Cardiac muscle cell (in vitro differentiated cells and primary cell): ENCODE data around the gene ZPR1. TPM values are rescaled to one million over a fixed set of nuclear protein-coding genes. Genes with fewer than 3 reads are reported as not detected.
A peak's percentile ranks its signal among the peaks of the same experiment; 100 is the strongest.
"Not testable (repeated sequence)": the region's sequence is repeated elsewhere in the genome, so short reads cannot be mapped to it uniquely, and the experiment has no call there.

Source experiments
- DNase-seq, 2 donors: peaks; one replicate each; pipeline versions ENCODE4 v3.0.0 to v3.0.0-alpha.2; 2010 to 2017; ENCODE audit warnings: low read depth in 1 of 2, low spot score in 1 of 2
- H3K27ac ChIP-seq: fragments of 200-600 bp; sonication (generic); 2 replicates; pipeline ENCODE4 v1.5.1; 2016
- H3K27me3 ChIP-seq: fragments of 200-600 bp; sonication (generic); 2 replicates; pipeline ENCODE4 v1.6.0; 2016; ENCODE audit warnings: control low read depth
- H3K36me3 ChIP-seq: fragments of 200-600 bp; sonication (generic); 2 replicates; pipeline ENCODE4 v1.5.1; 2016; ENCODE audit warnings: control low read depth
- H3K4me1 ChIP-seq: fragments of 200-600 bp; sonication (generic); 2 replicates; pipeline ENCODE4 v1.8.1; 2017; ENCODE audit warnings: low read depth, mild to moderate bottlenecking, mixed run types
- H3K4me3 ChIP-seq: fragments of 200-600 bp; sonication (generic); 2 replicates; pipeline ENCODE4 v1.5.1; 2016; ENCODE audit warnings: mild to moderate bottlenecking
- H3K9me3 ChIP-seq: fragments of 200-600 bp; sonication (generic); 2 replicates; pipeline ENCODE4 v1.5.1; 2017; ENCODE audit warnings: low read depth, mild to moderate bottlenecking, control low read depth
- polyA plus RNA-seq: library from polyadenylated mRNA; unstranded; fragments of >200 nt; fragmentation: Nextera tagmentation; extraction: Ambion mirVana; gene quantifications from 2 replicates; pipeline ENCODE4 v1.2.1, GENCODE V29; 2016
- total RNA-seq: library from RNA; depleted of rRNA; stranded (reverse); fragments of >200 nt; gene quantifications from 2 replicates; pipeline ENCODE4 v1.2.3, GENCODE V29; 2016
- TF ChIP-seq, protein P1 (sequence below): IDR thresholded peaks from 2 replicates; pipeline ENCODE4 v1.5.1; 2012; ENCODE audit warnings: low read depth, mild to moderate bottlenecking, low read length

Gene ZPR1
- total and polyA plus RNA-seq, 2 experiments from 2014 or later, result 21.4 to 43.9 TPM

GRCh38 chr11:116772443-116773202 is 15.2 kb downstream of the ZPR1 start, which contains the start of gene BUD13:
Gene BUD13, minus strand, starts transcription at chr11:116772987. Its CDS starts 23 bp downstream, at chr11:116772964.
- Histone ChIP-seq H3K36me3 (peaks cover 17% of the 10 kb centered on the region), H3K27ac (peak within 1 kb of the TSS; percentile 94), H3K4me3 (peak within 1 kb of the TSS; percentile 70), H3K9me3 (no peaks in the 10 kb centered on the region), H3K27me3 (no peaks in the 10 kb centered on the region), H3K4me1 (peaks cover 19% of the 10 kb centered on the region)
- TF ChIP-seq, protein P1, sequence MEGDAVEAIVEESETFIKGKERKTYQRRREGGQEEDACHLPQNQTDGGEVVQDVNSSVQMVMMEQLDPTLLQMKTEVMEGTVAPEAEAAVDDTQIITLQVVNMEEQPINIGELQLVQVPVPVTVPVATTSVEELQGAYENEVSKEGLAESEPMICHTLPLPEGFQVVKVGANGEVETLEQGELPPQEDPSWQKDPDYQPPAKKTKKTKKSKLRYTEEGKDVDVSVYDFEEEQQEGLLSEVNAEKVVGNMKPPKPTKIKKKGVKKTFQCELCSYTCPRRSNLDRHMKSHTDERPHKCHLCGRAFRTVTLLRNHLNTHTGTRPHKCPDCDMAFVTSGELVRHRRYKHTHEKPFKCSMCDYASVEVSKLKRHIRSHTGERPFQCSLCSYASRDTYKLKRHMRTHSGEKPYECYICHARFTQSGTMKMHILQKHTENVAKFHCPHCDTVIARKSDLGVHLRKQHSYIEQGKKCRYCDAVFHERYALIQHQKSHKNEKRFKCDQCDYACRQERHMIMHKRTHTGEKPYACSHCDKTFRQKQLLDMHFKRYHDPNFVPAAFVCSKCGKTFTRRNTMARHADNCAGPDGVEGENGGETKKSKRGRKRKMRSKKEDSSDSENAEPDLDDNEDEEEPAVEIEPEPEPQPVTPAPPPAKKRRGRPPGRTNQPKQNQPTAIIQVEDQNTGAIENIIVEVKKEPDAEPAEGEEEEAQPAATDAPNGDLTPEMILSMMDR, result no peak
- peak; percentile 87 to 92 for DNase-seq

GRCh38 chr11:116771935-116772334 is 15.9 kb downstream of the ZPR1 start:
- TF ChIP-seq, protein P1, result no peak
- H3K4me1 ChIP-seq, result peaks cover 19% of the 10 kb centered on the region
- no peaks in the 10 kb centered on the region for H3K9me3 ChIP-seq
- peaks cover 17% of the 10 kb centered on the region for H3K36me3 ChIP-seq
- peak overlapping the region; percentile 70 for H3K4me3 ChIP-seq
- no peaks in the 10 kb centered on the region for H3K27me3 ChIP-seq
- H3K27ac ChIP-seq, result peak overlapping the region; percentile 94
- no peak for DNase-seq

- DNase-seq, result no peak
- H3K4me1 ChIP-seq, result no peaks in the 10 kb centered on the region
- TF ChIP-seq, protein P1, result no peak
- no peak overlapping the region for H3K4me3 ChIP-seq
- H3K27me3 ChIP-seq, result no peaks in the 10 kb centered on the region
- H3K36me3 ChIP-seq, result peaks cover 61% of the 10 kb centered on the region
- no peak overlapping the region for H3K27ac ChIP-seq
- no peaks in the 10 kb centered on the region for H3K9me3 ChIP-seq
These were observed 25.7 kb downstream of the ZPR1 start for GRCh38 chr11:116762132-116762531.

- peaks cover 58% of the 10 kb centered on the region for H3K36me3 ChIP-seq
- H3K4me3 ChIP-seq, H3K27ac ChIP-seq, H3K9me3 ChIP-seq, H3K27me3 ChIP-seq, DNase-seq, H3K4me1 ChIP-seq: not testable (repeated sequence)
These were observed 31.8 kb downstream of the ZPR1 start for GRCh38 chr11:116756044-116756443.

- H3K27me3 ChIP-seq, result no peaks in the 10 kb centered on the region
- no peak for DNase-seq
- TF ChIP-seq, protein P1, result no peak
- peaks cover 40% of the 10 kb centered on the region for H3K36me3 ChIP-seq
- no peaks in the 10 kb centered on the region for H3K4me1 ChIP-seq
- no peak overlapping the region for H3K27ac ChIP-seq
- no peak overlapping the region for H3K4me3 ChIP-seq
- no peaks in the 10 kb centered on the region for H3K9me3 ChIP-seq
These were observed 37.6 kb downstream of the ZPR1 start for GRCh38 chr11:116750070-116750718.

DNA sequence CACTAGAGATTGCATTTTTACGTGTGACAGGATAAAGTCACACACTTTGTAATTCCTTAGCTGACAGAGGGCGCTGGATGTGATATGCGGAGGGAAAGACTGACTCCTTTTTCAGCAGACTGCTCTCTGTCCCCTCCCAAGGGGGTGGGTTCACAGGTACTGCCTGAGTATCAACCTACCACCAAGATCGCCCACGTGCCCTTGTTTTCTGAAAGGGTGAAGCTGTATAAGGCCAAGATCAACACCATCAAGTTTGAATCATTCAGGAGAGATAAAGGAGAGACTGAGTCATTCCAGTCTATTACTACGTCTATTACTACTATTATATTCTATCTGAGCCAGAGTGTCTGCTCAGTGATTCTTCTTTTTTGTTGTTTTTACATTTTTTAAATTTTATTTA is 45.7 kb downstream of the ZPR1 start:
- Histone ChIP-seq H3K4me1 (peaks cover 16% of the 10 kb centered on the region), H3K4me3 (no peak overlapping the region), H3K27me3 (no peaks in the 10 kb centered on the region), H3K27ac (peak overlapping the region; percentile 86), H3K36me3 (peaks cover 9% of the 10 kb centered on the region), H3K9me3 (no peaks in the 10 kb centered on the region)
- DNase-seq, result peak in 1 of 2 donors; percentile 42
- TF ChIP-seq, protein P1, result no peak
